Transverse colon (tissue), 4 donors: ENCODE data around the gene SULT1B1.

Experiments
- CTCF ChIP-seq, 5 experiments: fragments of 200-600 bp in 3 of 5; fragments of 450-650 bp in 2 of 5; sonication (generic) in 3 of 5; IDR thresholded peaks; 1 replicate in 2 of 5; 2 replicates in 3 of 5; pipeline ENCODE4 v1.5.1; 2016 to 2017; ENCODE audit warnings: antibody characterized with exemption in 5 of 5, inconsistent platforms in 3 of 5, mild to moderate bottlenecking in 2 of 5, moderate library complexity in 1 of 5
- EP300 ChIP-seq: sonication (generic); formaldehyde crosslinking; IDR thresholded peaks from one replicate; pipeline ENCODE4 v1.6.1; 2017; ENCODE audit warnings: antibody characterized with exemption, low read depth
- POLR2A ChIP-seq: fragments of 450-650 bp; IDR thresholded peaks from one replicate; pipeline ENCODE4 v1.6.1; 2016; ENCODE audit warnings: antibody characterized with exemption, mild to moderate bottlenecking, moderate library complexity
- POLR2AphosphoS5 ChIP-seq, 3 donors: sonication (generic); formaldehyde crosslinking; IDR thresholded peaks; one replicate each; pipeline ENCODE4 v1.6.1; 2016; ENCODE audit warnings: antibody characterized with exemption in 3 of 3

GRCh38 chr4:69750346-69750745, 10.1 kb downstream of the SULT1B1 start:
- TF ChIP-seq POLR2A (no peak), CTCF (IDR thresholded peaks at IDR 0.05) (no peak), POLR2AphosphoS5 (IDR thresholded peaks at IDR 0.05) (no peak), EP300 (no peak)
